DND-41 (cell line): ENCODE results near the gene LYPLA2.
"Not testable (repeated sequence)": the region's sequence is repeated elsewhere in the genome, so short reads cannot be mapped to it uniquely, and the experiment has no call there.

Source experiments
- EZH2 ChIP-seq: IDR thresholded peaks from 3 replicates; pipeline ENCODE4 v1.6.1; 2012; ENCODE audit warnings: borderline replicate concordance, low read depth, mild to moderate bottlenecking, moderate library complexity, low read length, inconsistent platforms; ENCODE audit not compliant: severe bottlenecking
- TF ChIP-seq, protein P1 (sequence below): IDR thresholded peaks from 2 replicates; pipeline ENCODE4 v1.5.1; 2012; ENCODE audit warnings: borderline replicate concordance, low read length, moderate library complexity, mild to moderate bottlenecking; ENCODE audit not compliant: poor library complexity, severe bottlenecking; ENCODE audit errors: extremely low read depth

DNA sequence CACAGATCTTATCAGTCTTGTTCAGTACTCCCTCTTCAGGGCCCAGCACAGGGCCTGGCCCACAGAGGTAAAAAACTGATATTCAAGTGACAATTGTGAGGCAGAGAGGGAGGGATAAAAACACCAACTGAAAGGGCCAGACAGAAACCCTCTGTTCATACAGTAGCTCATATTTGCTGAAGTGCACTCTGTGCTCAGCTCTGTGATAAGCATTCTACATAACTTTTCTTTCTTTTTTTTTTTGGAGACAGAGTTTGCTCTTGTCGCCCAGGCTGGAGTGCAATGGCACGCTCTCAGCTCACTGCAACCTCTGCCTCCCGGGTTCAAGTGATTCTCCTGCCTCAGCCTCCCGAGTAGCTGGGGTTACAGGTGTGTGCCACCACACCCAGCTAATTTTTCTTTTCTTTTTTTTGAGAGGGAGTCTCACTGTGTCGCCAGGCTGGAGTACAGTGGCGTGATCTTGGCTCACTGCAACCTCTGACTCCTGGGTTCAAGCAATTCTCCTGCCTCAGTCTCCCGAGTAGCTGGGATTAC lies 11.9 kb downstream of the LYPLA2 start:
- TF ChIP-seq, protein P1, sequence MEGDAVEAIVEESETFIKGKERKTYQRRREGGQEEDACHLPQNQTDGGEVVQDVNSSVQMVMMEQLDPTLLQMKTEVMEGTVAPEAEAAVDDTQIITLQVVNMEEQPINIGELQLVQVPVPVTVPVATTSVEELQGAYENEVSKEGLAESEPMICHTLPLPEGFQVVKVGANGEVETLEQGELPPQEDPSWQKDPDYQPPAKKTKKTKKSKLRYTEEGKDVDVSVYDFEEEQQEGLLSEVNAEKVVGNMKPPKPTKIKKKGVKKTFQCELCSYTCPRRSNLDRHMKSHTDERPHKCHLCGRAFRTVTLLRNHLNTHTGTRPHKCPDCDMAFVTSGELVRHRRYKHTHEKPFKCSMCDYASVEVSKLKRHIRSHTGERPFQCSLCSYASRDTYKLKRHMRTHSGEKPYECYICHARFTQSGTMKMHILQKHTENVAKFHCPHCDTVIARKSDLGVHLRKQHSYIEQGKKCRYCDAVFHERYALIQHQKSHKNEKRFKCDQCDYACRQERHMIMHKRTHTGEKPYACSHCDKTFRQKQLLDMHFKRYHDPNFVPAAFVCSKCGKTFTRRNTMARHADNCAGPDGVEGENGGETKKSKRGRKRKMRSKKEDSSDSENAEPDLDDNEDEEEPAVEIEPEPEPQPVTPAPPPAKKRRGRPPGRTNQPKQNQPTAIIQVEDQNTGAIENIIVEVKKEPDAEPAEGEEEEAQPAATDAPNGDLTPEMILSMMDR = not testable (repeated sequence)
- not testable (repeated sequence) for TF ChIP-seq EZH2
